Fibroblast of lung (primary cell): ENCODE results near the gene PCBD1.

Experiments
- EZH2 ChIP-seq: IDR thresholded peaks from 2 replicates; pipeline ENCODE4 v1.5.1; 2012; ENCODE audit warnings: low read length, control low read depth, mild to moderate bottlenecking; ENCODE audit errors: missing control alignments
- TF ChIP-seq, protein P1 (sequence below), 2 donors: IDR thresholded peaks in 1 of 2; conservative IDR thresholded peaks in 1 of 2; 1 replicate in 1 of 2; 2 replicates in 1 of 2; pipeline ENCODE4 v1.5.1; 2011 to 2012; ENCODE audit warnings: low read length in 2 of 2, control low read depth in 1 of 2, inconsistent platforms in 1 of 2, low read depth in 1 of 2, mild to moderate bottlenecking in 1 of 2

DNA sequence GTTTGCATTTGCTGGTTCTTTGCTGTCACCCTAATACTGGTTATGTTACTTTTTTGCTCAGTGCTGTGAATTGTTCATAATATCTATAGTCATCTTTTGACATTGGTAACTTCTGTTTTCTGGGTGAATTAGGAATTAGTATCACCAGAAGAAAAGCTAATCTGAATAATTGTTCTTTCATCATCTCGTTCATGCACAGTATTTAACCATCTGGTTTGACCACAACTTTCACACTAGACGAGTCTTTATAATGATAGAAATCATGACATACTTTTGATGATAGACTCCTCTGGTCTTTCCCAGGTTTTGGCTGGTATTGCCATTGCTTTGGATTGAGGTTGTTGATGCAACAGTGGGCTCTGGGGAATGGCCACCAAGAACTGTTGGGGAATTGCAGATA lies 47.5 kb downstream of the PCBD1 start:
- TF ChIP-seq, protein P1, sequence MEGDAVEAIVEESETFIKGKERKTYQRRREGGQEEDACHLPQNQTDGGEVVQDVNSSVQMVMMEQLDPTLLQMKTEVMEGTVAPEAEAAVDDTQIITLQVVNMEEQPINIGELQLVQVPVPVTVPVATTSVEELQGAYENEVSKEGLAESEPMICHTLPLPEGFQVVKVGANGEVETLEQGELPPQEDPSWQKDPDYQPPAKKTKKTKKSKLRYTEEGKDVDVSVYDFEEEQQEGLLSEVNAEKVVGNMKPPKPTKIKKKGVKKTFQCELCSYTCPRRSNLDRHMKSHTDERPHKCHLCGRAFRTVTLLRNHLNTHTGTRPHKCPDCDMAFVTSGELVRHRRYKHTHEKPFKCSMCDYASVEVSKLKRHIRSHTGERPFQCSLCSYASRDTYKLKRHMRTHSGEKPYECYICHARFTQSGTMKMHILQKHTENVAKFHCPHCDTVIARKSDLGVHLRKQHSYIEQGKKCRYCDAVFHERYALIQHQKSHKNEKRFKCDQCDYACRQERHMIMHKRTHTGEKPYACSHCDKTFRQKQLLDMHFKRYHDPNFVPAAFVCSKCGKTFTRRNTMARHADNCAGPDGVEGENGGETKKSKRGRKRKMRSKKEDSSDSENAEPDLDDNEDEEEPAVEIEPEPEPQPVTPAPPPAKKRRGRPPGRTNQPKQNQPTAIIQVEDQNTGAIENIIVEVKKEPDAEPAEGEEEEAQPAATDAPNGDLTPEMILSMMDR (conservative IDR thresholded peaks at IDR 0.05 in 1 of 2, IDR thresholded peaks at IDR 0.05 in 1 of 2; ENCODE audit: low read depth in 1 of 2, low read length in 2 of 2): no peak
- TF ChIP-seq EZH2: no peak
